GM12874 (cell line): ENCODE data around the gene COLEC12.

Source experiments
- TF ChIP-seq, protein P1 (sequence below): IDR thresholded peaks from 2 replicates; pipeline ENCODE4 v1.5.1; 2011; ENCODE audit warnings: low read depth, mild to moderate bottlenecking, control low read depth, low read length, moderate library complexity; ENCODE audit not compliant: insufficient read depth

COLEC12 gene

GRCh38 chr18:365651-366050 lies 134.8 kb downstream of the COLEC12 start:
- TF ChIP-seq, protein P1, sequence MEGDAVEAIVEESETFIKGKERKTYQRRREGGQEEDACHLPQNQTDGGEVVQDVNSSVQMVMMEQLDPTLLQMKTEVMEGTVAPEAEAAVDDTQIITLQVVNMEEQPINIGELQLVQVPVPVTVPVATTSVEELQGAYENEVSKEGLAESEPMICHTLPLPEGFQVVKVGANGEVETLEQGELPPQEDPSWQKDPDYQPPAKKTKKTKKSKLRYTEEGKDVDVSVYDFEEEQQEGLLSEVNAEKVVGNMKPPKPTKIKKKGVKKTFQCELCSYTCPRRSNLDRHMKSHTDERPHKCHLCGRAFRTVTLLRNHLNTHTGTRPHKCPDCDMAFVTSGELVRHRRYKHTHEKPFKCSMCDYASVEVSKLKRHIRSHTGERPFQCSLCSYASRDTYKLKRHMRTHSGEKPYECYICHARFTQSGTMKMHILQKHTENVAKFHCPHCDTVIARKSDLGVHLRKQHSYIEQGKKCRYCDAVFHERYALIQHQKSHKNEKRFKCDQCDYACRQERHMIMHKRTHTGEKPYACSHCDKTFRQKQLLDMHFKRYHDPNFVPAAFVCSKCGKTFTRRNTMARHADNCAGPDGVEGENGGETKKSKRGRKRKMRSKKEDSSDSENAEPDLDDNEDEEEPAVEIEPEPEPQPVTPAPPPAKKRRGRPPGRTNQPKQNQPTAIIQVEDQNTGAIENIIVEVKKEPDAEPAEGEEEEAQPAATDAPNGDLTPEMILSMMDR = no peak

DNA sequence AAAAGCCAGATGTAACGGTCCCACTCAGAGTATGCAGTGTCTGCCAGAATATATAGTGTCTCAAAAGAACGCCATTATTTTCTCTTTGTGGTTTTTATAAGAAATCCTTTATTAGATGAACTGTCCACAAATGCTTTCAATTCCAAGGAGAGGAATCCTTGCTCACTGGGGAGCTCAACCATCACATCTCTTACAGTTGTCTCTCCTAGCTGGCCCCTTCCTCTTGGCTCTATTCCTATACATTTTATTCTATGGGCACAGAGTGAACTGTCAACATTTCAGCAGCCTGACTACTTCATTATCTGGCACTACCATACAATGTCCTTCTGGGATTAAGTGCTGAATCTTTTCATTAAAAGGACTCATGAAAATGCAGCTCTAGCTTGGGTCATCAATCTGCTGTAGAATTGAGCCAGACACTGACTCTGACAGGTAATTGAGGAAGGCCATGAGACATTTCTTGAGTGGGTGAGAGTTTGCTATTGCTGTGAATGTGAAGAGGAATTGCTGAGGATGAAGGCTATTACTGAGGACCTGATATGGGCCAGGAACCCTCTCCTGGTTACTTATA lies 136.2 kb downstream of the COLEC12 start:
- TF ChIP-seq, protein P1 = no peak

DNA sequence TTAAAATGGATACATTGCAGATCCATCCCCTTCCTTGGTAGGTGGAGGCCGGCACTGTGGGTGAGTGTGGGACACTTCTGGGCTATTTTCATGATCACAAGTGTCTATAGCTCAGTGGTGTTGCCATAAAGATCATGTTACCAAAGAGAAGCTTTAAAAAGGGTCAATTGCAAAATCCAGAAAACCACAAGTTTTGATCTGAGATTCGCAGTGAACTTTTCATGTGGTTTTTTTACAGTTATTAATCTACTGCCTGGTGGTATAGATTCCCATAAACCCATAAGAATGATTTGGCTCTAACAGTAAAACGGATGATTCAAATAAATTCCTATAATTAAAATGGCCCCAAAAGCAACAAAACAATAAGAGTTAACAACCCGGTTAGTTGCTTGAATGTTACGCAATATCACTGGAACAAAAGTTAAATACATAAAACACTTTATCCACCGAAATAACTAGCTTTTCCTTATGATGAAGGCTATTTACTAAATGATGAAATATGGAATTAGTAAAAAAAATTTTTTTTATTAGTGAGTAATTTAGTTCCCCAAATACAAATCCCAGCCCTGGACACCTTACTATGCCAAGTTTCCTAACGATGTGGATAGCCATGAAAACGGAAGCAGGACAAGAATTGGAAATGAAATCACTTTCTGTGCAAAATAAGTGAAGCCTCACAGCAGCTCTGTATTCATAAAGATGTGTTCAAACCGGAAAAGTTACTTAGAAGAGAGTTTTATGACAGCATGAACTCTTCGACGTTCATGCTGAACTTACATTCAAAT lies 137.0 kb downstream of the COLEC12 start:
- TF ChIP-seq, protein P1 = no peak

DNA sequence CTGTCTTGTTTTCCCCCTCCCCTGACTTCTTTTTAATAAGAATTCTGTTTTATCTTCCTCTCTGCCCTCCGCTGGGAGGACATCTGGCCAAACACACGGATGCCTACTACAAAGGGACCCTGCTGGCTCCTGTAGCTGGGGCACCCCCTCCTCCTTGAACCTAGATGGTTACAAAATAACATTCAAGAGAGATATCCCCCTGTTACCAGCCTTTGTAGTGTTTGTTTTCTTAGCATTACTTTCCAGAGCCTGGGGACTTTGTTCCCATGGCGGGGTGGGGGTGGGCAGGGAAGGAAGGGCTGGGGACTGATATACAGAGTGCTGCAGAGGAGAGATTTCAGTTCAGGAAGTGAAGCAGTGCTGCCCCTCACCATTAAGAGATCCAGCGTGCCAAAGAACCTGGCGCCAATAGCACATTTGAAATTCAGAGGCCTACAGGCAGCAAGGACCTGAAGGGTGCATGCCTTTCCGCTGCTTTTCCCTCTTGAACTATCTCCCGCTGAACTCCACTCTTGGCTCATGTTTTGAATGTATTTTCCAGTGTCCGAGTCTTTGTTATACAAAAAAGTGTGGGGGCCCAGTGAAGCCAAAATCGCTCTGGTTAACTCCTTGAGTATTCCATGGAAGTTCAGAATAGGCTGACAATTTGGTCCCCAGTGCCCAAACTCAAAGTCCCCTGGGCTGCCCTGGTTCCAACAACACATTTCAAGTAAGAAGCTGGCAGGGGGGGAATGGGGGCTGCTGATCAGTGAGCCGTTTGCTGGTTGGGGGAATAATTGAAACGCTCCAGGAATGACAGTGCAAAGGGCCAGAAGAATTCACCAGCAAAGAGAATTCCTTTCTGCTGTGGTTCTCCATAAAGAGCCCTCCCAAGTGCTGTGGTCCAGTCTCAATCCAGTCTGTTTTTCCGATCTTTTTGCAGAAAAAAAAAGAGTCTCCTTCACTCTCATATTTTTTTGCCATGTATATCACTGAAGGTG lies 137.9 kb downstream of the COLEC12 start:
- TF ChIP-seq, protein P1 = no peak

- TF ChIP-seq, protein P1 = no peak
Observed at GRCh38 chr18:361941-362310, 138.6 kb downstream of the COLEC12 start.

GRCh38 chr18:361100-361732 lies 139.3 kb downstream of the COLEC12 start:
- TF ChIP-seq, protein P1 = no peak
